Mucosa of stomach (tissue), 1 donor: Measurements from ENCODE around the gene AIG1.
"Not testable (repeated sequence)": the region's sequence is repeated elsewhere in the genome, so short reads cannot be mapped to it uniquely, and the experiment has no call there.

Experiments used
- H3K27me3 ChIP-seq: one replicate; pipeline ENCODE4 v1.7.0; 2013; ENCODE audit warnings: mild to moderate bottlenecking, low read length; ENCODE audit not compliant: control insufficient read depth, insufficient read depth
- H3K36me3 ChIP-seq: one replicate; pipeline ENCODE4 v1.7.0; 2013; ENCODE audit warnings: low read length; ENCODE audit not compliant: control insufficient read depth, insufficient read depth
- H3K4me1 ChIP-seq: one replicate; pipeline ENCODE4 v1.7.0; 2013; ENCODE audit warnings: mild to moderate bottlenecking, low read length; ENCODE audit not compliant: control insufficient read depth, insufficient read depth
- H3K4me3 ChIP-seq: one replicate; pipeline ENCODE4 v1.7.0; 2013; ENCODE audit warnings: low read length
- H3K9ac ChIP-seq: one replicate; pipeline ENCODE4 v1.7.0; 2013; ENCODE audit warnings: mild to moderate bottlenecking, low read length, moderate library complexity
- H3K9me3 ChIP-seq: one replicate; pipeline ENCODE4 v1.7.0; 2013; ENCODE audit warnings: mild to moderate bottlenecking, low read length, moderate library complexity; ENCODE audit not compliant: control insufficient read depth
- donor health status: Pancreatic carcinoma.

Gene AIG1

DNA sequence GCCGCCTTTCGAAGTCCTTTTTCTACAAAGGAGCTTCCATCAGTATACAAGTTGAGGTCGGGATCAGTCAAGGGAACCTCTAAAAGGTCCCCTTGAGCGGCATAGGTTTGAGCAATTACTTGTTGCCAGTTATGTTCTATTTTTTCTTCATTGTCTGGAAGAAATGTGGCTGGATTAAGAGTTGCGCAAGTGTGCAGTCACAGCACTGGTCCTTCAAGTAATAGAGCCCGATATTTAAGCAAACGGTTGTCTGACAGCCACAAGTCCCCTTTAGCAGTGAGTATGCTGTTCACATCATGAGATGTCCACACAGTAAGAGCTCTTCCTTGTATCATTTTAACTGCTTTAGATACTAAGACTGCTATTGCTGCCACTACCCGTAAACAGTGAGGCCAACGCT lies 21.6 kb downstream of the AIG1 start:
- not testable (repeated sequence) for H3K9me3 ChIP-seq, H3K36me3 ChIP-seq, H3K4me1 ChIP-seq, H3K9ac ChIP-seq, H3K27me3 ChIP-seq, H3K4me3 ChIP-seq

DNA sequence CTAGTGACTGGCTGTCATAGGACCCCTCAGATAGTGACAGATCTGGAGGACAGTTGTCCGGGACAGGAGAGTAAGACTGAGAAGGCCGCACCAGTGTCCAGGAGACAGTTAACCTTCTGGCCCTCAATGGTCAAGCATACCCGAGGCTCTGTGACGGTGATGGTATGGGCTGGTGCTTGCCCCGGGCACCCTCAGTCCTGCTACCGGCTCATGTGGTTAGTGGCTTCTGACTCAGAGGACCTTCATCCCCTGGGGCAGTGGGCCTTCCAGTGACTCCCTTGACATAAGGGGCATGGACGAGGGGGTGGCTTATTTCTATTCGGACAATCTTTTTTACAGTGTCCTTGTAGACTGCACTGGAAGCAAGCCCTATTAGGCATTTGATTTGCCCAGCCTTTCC lies 23.3 kb downstream of the AIG1 start:
- H3K9ac ChIP-seq, H3K4me1 ChIP-seq, H3K36me3 ChIP-seq, H3K9me3 ChIP-seq, H3K27me3 ChIP-seq, H3K4me3 ChIP-seq: not testable (repeated sequence)

DNA sequence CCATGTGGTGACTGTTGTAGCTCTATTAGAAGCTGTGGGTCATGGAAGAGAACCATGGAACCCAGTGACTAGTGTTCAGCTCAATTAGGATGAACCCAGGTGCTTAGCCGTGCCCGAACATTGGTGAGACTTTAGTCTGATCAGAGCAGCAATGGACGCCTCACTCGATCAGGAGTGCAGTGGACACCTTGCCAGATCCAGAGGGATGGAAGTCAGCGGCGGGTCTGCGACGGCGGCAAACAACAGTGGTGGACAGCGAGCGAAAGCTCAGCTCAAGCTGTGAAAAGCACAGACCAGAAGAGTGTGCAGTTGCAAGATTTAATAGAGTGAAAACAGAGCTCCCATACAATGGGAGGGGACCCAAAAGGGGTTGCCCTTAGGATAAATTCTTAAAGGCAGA lies 26.6 kb downstream of the AIG1 start:
- not testable (repeated sequence) for H3K9me3 ChIP-seq, H3K9ac ChIP-seq, H3K4me1 ChIP-seq, H3K27me3 ChIP-seq, H3K36me3 ChIP-seq, H3K4me3 ChIP-seq

DNA sequence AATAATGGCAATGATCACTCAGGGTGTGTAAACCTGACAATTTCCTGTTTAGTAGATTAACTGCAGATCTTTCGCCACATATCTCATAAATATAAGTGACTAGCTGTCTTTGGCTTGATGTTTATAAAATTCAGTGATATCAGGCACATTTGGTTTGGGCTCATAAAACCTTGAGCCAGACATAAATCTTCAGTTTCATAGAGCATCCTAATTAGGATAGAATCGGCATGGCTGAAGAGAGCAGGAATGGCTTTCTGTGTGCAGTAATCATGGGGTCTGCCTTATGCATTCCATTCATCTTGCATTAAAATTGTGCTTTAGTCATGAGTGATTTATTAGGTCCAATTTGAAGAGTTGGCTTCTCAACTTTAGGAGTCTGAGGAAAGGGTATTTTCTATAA lies 27.2 kb downstream of the AIG1 start:
- Histone ChIP-seq H3K4me1 (no peaks in the 10 kb centered on the region), H3K27me3 (no peaks in the 10 kb centered on the region), H3K9ac (no peak overlapping the region), H3K4me3 (no peak overlapping the region), H3K36me3 (no peaks in the 10 kb centered on the region), H3K9me3 (no peaks in the 10 kb centered on the region)

DNA sequence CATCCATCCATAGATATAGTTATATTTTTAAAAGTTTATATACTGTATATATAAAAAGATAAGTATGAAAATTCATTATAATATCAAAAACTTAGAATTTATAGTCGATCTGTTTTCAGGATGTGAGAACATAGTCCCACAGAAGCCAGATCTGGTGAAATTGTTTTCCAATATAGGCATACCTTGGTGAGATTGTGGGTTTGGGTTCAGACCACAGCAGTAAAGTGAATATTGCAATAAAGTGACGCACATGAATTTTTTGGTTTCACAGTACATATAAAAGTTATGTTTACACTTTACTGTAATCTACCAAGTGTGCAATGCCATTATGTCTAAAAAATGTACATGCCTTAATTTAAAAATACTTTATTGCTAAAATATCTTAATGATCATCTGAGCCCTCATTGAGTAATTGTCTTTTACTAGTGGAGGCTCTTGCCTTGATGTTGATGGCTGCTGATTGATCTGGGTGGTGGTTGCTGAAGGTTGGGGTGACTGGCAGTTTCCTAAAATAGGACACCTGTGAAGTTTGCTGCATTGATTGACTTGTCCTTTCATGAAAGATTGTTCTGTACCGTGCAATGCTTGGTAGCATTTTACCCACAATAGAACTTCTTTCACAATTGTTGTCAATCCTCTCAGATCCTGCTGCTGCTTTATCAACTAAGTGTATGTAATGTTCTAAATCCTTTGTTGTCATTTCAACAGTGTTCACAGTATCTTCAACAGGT lies 29.8 kb downstream of the AIG1 start:
- Histone ChIP-seq H3K4me3 (no peak overlapping the region), H3K9me3 (no peaks in the 10 kb centered on the region), H3K36me3 (no peaks in the 10 kb centered on the region), H3K27me3 (no peaks in the 10 kb centered on the region), H3K4me1 (no peaks in the 10 kb centered on the region), H3K9ac (no peak overlapping the region)

DNA sequence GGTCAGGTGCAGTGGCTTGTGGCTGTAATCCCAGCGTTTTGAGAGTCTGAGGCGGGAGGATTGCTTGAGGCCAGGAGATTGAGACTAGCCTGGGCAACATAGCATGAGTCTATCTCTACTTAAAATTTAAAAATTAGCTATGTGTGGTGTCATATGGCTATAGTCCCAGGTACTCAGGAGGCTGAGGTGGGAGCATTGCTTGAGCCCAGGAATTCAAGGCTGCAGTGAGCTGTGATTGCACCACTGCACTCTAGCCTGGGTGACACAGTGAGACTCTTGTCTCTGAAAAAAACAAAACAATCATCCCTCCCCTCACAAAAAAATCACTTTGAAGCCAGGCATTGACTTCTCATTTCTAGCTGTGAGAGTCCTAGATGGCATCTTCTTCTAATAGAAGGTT lies 32.1 kb downstream of the AIG1 start:
- Histone ChIP-seq H3K4me3 (no peak overlapping the region), H3K36me3 (no peaks in the 10 kb centered on the region), H3K27me3 (no peaks in the 10 kb centered on the region), H3K4me1 (no peaks in the 10 kb centered on the region), H3K9me3 (no peaks in the 10 kb centered on the region), H3K9ac (no peak overlapping the region)

DNA sequence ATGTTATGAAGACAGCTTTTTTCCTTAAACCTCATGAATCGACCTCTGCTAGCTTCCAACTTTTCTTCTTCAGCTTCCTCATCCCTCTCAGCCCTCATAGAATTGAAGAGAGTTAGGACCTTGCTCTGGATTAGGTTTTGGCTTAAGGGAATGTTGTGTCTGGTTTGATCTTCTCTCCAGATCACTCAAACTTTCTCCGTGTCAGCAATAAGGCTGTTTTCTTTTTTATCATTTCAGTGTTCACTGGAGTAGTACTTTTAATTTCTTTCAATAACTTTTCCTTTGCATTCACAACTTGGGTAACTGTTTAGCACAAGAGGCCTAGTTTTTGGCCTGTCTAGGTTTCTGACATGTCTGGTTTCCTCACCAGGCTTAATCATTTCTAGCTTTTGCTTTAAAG lies 32.6 kb downstream of the AIG1 start:
- H3K27me3 ChIP-seq, result no peaks in the 10 kb centered on the region
- H3K36me3 ChIP-seq, result no peaks in the 10 kb centered on the region
- no peak overlapping the region for H3K4me3 ChIP-seq

DNA sequence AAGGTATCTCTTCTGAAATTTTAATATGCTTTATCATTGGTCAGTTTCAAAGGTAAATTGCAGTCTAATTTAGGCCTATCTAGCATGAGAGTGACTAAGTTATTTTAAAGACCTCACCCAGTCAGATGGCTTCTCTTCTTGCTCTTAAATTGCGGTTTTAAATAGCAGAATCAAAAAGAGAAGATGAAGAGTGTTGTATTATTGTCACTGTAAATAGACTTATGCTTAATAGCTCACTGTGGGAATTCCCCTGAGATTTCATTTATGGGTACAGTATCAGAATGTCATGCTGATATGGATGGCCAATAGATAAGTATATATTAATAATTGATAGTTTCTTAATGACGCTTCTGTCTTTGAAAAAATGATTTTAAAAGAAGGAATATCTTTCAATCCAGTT lies 35.7 kb downstream of the AIG1 start:
- Histone ChIP-seq H3K9ac (no peak overlapping the region), H3K9me3 (no peaks in the 10 kb centered on the region), H3K4me3 (no peak overlapping the region), H3K4me1 (no peaks in the 10 kb centered on the region), H3K36me3 (no peaks in the 10 kb centered on the region), H3K27me3 (no peaks in the 10 kb centered on the region)

More for the DNA sequence above, 32.6 kb downstream of the AIG1 start:
- Histone ChIP-seq H3K9me3 (no peaks in the 10 kb centered on the region), H3K4me1 (no peaks in the 10 kb centered on the region), H3K9ac (no peak overlapping the region)

DNA sequence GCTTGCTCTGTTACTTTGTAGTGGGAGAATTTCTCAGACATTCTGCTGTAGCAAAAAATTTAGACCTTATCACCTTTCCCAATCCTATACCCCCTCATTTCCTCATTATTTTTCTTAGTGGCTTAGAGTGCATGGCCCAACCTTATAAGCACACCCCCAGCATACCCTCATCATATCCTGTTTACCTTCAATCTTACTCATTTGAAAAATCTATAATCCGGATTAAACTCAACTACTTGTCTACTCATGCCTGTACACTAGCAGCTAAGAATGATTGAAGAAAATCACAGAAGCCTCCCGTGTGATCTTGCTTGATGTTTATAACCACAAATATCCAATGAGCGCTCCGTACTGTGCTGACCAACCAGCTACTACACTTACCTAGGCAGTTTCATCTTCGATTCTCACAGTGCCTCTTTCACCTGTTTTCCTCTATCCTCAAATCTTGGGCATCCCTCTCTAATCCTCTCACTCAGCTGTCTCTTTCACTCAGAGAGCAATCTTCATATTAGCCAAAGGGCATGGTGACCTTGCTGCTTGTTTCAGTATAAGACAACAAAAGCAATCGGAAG lies 36.6 kb downstream of the AIG1 start:
- H3K4me1 ChIP-seq, result no peaks in the 10 kb centered on the region
- no peak overlapping the region for H3K9ac ChIP-seq
- no peaks in the 10 kb centered on the region for H3K36me3 ChIP-seq
- H3K9me3 ChIP-seq, result no peaks in the 10 kb centered on the region
- no peaks in the 10 kb centered on the region for H3K27me3 ChIP-seq
- no peak overlapping the region for H3K4me3 ChIP-seq

DNA sequence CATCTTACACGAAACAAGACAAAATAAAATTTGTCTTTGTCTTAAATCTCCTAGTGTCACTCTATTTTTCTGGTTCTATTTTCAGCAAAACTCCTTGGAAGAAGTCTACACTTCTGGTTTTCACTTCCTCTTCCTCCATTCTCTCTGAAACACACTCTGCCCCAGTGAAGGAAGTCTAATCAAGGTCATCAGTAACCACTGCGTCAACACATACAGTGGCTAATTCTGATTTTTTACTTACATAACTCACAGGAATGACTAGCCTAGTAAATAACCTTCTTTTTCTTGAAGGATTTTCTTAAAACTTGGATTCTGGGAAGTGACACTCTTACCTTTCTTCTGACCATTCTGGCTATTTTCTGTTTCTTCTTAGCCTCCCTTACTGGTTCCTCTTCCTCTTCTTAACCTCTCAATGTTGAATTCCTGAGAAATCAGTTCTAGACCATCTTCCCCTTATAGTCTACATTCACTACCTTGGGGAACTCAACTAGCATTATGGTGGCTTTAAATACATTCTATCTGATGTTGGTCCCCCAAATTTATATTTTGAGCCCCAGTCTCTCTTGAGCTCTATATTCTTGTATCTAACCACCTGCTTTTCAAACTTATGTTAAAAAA lies 37.5 kb downstream of the AIG1 start:
- H3K9me3 ChIP-seq, result no peaks in the 10 kb centered on the region
- H3K4me1 ChIP-seq, result no peaks in the 10 kb centered on the region
- no peaks in the 10 kb centered on the region for H3K36me3 ChIP-seq
- H3K27me3 ChIP-seq, result no peaks in the 10 kb centered on the region
- no peak overlapping the region for H3K4me3 ChIP-seq
- H3K9ac ChIP-seq, result no peak overlapping the region

DNA sequence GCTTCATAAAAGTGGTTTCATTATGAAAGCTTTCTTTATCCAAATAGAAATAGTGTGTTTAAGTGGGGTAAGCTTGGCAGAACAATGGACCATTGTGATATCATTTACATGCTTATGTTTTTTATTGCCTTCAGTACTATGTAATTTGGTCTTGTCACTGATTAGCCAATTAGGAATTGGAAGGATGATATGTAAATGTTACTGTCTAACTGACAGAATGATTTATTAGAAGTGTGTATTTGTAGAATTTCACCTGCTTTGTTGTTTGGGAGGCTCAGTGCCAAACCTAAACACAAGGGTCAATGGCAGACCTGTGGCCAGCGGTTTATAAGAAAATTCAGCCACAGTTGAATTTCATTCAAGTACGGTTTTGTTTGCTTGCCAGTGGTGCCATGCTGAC lies 39.0 kb downstream of the AIG1 start:
- no peaks in the 10 kb centered on the region for H3K4me1 ChIP-seq
- no peaks in the 10 kb centered on the region for H3K36me3 ChIP-seq
- no peaks in the 10 kb centered on the region for H3K27me3 ChIP-seq
- H3K9me3 ChIP-seq, result no peaks in the 10 kb centered on the region
- H3K4me3 ChIP-seq, result no peak overlapping the region
- no peak overlapping the region for H3K9ac ChIP-seq

DNA sequence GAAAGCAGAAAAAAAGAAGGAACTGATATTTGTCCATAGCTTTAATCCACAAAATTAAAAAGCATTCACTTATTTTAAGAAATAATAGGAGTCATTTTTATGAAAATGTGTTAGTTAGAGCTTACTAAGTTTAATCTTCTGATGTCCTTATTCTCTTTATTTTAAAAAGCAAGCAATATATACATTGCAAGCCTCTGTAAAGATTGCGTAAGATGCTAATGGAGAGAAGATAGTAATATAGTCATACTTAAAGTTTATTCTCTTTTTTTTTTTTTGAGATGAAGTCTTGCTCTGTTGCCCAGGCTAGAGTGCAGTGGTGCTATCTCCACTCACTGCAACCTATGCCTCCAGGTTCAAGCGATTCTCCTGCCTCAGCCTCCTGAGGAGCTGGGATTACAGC lies 39.7 kb downstream of the AIG1 start:
- H3K4me1 ChIP-seq, result no peaks in the 10 kb centered on the region
- H3K9me3 ChIP-seq, result no peaks in the 10 kb centered on the region
- no peaks in the 10 kb centered on the region for H3K36me3 ChIP-seq
- H3K27me3 ChIP-seq, result no peaks in the 10 kb centered on the region
- H3K9ac ChIP-seq, result no peak overlapping the region
- no peak overlapping the region for H3K4me3 ChIP-seq
